ENCODE data around the gene NT5DC3.
A peak's percentile ranks its signal among the peaks of the same experiment; 100 is the strongest.

Gene NT5DC3

GRCh38 chr12:103840876-103841689, at the start of gene NT5DC3:
TSS of gene NT5DC3 (minus strand) at chr12:103841234. CDS start at chr12:103841156, 78 bp downstream.
- peak; percentile 93 for DNase-seq

DNA sequence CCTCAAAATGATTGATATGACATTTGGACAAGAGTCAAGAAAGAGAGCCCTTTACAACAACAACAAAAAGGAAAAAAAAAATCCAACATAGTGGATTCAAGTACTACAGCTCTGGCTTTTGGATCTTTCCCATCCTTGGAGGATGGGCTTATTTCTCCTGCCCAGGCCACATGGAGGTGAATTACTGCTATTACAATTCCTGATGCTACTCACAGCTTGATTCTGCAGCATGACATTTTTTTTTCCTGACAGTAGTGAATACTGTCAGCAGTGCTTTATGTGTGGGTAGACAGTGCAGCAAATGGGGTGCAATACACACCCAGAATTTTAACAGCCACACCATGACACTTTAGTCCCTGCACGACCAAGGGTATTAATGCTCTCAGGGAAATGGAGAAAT, 46.7 kb upstream of the NT5DC3 start:
- DNase-seq = no peak

DNA sequence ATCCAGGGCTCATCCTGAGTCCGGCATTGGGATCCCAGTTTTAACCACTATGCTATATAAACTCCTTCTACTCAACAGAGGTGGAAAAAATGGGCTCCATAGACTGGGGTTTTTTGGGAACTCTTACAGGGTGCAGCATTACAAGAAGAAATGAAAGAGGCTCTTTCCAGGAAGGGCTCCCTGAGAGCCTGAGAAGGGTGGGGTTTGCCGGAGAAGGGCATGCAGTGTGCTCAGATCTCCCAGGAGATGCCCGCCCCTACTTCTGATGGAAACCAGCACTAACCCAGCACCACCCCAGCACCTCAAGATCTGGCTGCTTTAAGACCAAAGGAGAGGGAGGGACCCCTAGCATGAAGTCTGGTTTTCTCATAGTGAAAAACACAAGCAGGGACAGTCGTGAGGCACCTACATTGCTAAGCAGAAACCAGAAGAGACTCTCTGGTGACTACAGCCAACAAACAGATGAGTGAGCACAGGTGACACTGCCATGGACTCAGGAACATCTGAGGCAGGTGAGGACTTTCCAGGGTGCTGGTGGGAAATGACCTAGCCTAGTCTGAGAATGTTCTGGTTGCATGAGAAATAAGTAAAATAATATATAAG, 45.3 kb upstream of the NT5DC3 start:
- DNase-seq = no peak

GRCh38 chr12:103884316-103884715, 43.3 kb upstream of the NT5DC3 start:
- peak; percentile 81 for DNase-seq

DNA sequence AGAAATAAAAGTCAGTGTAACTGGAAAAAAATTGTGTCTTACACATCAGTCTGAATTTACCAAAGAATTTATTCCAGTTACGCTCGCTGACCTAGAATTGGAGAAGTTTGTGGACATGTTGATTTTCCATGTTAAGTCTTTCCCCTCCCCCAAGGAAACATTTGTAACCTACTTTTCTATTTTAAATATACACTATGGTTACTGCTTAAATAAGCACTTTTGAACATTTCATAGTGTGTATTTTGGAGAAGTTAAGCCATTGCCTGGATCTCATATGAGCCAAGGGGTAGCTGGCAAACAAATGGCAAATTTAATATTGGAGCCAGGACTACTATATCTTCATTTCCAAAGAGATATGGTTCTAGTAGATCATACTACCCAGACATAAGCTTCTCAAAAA, 42.9 kb upstream of the NT5DC3 start:
- no peak for DNase-seq

DNA sequence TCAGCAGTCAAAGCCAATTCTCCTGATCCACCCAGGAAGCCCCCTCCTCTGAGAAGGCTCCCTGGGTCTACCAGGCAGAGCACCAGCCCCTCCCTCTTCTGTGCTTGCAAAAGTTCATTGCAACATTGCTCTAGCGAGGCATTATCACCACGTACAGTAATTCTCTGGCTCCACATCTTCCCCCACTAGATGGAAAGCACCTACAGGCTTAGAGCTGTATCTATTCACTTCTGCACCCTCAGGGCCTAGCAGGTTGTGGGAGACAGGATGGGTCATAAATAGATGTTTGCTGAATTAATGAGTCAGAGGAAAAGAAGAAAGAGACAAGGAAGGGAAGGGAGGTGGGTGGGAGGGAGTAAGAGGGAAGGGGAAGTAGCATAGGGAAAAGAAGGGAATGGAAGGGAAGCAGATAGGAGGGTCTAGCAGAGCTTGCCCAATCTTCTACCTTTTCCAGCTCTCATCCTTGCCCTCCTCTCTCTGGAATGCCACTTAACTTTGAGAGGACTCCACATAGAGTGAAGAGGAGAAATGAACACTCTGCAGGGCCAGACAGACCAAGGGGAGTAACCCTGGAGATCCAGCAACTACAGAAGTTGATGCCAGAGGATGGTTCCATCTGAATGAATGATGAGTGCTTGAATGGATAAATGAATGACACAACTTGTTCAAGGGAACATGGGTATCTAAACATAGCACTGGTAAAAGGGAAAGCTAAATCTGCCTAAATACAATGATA, 42.0 kb upstream of the NT5DC3 start:
- DNase-seq = peak; percentile 27

DNA sequence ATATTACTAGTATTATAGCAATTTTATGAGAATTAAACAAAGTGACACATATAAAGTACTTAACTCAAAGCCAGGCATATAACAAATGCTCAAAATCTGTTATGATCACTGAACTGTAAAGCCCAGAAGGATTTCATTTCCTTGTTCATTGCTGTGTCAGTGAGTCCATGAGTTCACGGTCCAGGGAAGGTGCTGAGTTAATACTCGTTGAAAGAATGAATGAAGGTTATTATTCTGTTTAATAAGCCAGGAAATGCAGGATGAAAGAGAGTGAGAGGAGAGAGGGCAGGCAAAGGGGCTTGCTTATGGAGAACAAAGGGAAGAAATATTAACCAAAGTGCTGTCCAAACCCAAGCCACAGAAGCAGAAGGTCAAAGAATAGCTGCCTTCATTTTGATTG, 40.2 kb upstream of the NT5DC3 start:
- no peak for DNase-seq

DNA sequence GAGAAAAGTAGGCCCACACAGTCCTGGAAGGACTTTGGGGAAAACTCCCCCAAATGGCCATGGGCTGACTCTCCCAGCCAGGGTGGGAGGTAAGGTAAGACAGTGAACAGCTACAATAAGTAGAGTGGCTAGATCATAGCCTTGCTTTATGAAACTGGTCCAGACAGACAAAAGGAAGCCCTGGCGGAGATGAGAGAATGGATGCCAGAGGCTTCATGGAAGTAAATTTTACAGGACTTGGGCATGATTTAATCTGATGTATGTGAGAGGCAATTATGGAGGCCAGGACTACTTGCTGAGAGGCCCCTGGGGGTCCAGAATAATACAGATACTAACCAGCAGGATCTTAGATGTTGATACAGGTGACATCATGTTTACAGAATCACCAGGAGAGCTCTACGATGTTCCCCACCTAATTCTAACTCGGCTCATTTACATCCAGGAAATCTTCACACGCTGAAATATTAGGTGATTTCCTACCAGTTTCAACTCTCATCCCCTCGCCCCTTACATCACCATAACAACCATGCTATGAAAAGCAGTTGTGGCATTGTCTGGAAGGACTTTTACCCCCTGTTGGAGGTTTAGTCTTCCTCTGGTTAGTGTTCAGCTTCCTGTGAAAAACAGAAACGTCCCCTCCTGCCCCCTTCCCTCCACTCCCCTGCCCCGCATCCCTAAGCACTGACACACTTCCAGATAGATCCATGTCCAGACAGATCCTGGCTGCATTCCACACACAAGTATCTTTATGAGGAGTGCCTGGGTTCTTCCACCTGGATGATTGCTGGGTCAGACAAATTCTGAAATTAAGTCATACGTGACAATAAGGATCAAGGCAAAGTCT, 39.5 kb upstream of the NT5DC3 start:
- DNase-seq = peak; percentile 44

GRCh38 chr12:103879878-103880277, 38.8 kb upstream of the NT5DC3 start:
- no peak for DNase-seq

- DNase-seq = no peak
Measured at GRCh38 chr12:103879048-103879692, 38.1 kb upstream of the NT5DC3 start.

DNA sequence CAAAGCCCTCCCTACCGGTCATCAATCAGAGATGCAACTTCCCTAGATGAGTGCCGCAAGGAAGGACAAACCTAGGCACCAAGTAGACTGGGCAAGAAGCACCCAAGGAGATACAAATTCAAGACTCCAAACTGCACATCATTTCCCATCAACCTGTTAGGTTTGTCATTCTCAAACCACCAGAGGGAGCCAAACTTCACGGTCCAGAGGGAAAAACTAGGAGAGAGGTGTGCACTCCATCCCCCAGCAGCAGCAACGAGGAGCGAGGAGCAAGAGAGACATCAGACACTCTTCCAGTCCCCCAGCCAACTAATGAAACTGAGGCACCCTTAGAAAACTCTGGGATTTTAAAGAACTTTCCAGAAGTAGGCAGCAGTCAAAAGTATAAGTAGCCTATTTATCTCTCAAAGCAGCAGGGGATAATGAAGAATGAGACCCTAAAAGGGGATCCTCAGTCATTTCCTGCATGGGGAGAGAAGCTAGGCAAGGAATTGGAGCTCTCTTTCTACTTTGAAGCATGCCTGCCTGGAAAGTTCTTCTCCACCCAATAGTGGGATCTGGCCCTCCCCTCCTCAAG, 37.0 kb upstream of the NT5DC3 start:
- peak; percentile 77 for DNase-seq

- peak; percentile 17 for DNase-seq
Measured at GRCh38 chr12:103877288-103877687, 36.3 kb upstream of the NT5DC3 start.

DNA sequence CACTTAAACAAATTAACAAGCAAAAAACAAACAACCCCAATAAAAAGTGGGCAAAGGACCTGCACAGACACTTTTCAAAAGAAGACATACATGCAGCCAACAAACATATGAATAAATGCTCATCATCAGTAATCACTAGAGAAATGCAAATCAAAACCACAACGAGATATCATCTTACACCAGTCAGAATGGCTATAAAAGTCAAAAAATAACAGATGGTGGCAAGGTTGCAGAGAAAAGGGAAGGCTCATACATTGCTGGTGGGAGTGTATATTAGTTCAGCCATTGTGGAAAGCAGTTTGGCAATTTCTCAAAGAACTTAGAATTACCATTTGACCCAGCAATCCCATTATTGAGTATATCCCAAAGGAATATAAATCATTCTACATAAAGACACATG, 34.6 kb upstream of the NT5DC3 start:
- no peak for DNase-seq

- DNase-seq = no peak
Measured at GRCh38 chr12:103868215-103868614, 27.2 kb upstream of the NT5DC3 start.

DNA sequence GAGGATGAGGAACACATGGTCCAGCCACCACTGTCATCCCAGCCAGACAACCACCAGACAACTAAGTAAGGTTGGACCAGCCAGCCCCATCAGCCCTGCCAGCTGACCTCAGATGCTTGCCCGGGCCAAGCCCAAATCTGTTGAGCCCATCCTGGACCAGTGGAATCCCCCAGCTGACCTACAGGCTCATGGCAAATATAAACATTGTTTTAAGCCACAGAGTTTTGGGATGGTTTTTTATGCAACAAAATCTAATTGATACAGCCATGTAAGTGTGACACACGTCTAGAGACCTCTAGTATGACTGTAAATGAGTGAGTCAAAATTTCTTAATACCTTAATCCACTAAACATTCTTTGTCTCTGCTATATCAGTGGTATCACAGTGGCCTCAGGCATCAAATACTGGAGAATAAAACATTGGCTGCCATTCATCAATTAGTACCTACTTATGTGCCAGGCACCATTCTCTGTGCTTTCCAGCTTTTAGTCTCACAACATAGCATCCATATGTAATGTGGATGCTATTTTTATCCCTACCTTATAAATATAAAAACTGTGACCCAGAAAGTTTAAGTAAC, 24.2 kb upstream of the NT5DC3 start:
- no peak for DNase-seq

GRCh38 chr12:103864710-103865109, 23.7 kb upstream of the NT5DC3 start:
- DNase-seq = no peak

DNA sequence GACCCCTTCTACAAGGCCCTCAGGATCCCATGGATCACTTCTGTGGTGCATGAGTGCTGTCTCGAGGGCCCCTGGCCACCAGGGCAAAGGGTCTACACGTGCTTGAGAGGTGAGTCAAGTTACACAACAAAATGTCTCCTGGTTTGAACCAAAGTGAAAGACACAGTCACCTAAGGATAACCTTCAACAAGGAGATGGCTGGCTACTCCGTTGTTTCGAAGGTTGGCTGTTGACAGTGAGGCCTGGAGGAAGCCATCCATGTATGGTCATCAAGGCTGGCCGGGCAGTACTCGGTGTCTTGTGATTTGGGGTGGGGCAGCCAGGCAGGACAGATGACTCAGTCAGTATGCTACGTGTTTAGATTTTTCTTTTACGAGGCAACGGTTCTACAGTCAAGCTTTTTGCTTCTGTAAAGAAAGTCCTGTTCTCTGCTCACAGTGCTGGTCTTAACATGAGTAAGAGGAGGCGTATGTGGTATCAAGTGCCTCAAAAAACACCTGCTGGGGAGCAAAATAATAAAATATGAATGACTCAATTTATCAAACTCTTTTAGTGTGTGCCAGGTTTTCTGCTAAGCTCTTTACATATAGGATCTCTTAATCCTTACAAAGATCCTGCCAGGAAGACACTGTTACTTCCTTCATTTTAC, 18.0 kb upstream of the NT5DC3 start:
- no peak for DNase-seq

- no peak for DNase-seq
Measured at GRCh38 chr12:103858335-103858734, 17.3 kb upstream of the NT5DC3 start.

- DNase-seq = no peak
Measured at GRCh38 chr12:103857164-103857563, 16.1 kb upstream of the NT5DC3 start.

DNA sequence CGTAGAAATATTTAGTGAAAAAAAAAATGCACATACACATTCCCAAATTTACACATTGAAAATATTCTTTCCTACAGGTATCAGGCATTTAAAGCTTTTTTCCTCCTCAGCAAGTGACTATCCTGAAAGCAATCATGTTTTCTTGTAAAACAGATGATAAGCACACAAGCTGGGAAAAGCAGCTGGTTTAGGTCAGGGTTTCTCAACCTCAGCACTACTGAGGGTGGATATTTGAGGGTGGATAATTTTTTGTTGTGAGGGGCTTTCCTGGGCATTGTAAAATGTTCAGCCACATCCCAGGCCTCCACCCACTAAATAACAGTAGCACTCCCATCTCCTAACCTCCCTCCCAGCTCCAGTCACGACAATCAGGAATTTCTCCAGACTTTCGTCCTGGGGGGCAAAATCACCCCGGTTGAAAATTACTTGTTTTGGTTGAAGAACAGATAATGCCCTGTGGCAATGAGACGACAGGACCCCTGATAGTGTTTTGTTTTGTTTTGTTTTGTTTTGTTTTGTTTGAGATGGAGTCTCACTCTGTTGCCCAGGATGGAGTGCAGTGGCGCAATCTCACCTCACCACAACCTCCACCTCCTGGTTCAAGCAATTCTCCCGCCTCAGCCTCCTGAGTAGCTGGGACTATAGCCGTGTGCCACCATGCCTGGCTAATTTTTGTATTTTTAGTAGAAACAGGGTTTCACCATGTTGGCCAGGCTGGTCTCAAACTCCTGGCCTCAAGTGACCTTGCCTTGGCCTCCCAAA, 15.0 kb upstream of the NT5DC3 start:
- DNase-seq = no peak
